ENCODE results near the gene LSM14A.
A peak's percentile ranks its signal among the peaks of the same experiment; 100 is the strongest.

DNA sequence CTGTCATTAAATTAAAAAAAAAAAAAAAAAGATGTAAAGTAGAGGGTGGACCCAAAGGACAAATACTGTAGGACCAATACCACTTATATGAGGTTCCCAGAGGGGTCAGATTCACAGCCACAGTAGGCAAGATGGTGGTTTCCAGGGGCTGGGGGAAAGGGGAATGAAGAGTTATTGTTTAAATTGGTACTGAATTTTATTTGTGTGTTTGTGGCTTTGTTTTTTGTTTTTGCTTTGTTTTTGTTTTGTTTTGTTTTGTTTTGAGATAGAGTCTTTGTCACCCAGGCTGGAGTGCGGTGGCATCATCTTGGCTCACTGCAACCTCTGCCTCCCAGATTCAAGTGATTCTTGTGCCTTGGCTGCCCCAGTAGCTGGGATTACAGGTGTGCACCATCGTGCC lies 17.9 kb upstream of the LSM14A start:
- TF ChIP-seq, protein P1, sequence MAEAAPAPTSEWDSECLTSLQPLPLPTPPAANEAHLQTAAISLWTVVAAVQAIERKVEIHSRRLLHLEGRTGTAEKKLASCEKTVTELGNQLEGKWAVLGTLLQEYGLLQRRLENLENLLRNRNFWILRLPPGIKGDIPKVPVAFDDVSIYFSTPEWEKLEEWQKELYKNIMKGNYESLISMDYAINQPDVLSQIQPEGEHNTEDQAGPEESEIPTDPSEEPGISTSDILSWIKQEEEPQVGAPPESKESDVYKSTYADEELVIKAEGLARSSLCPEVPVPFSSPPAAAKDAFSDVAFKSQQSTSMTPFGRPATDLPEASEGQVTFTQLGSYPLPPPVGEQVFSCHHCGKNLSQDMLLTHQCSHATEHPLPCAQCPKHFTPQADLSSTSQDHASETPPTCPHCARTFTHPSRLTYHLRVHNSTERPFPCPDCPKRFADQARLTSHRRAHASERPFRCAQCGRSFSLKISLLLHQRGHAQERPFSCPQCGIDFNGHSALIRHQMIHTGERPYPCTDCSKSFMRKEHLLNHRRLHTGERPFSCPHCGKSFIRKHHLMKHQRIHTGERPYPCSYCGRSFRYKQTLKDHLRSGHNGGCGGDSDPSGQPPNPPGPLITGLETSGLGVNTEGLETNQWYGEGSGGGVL (tag by site-specific recombination; IDR thresholded peaks at IDR 0.05), result no peak
- TF ChIP-seq CTCF (tag by site-specific recombination; IDR thresholded peaks at IDR 0.05), result no peak
- no peak for TF ChIP-seq ZNF114 (tag by site-specific recombination; IDR thresholded peaks at IDR 0.05)
- no peak for TF ChIP-seq ZNF292 (tag by site-specific recombination; IDR thresholded peaks at IDR 0.05; ENCODE audit: borderline replicate concordance, low read depth)
- TF ChIP-seq ZBTB44 (tag by site-specific recombination; IDR thresholded peaks at IDR 0.05), result no peak
- no peak for TF ChIP-seq ZNF214 (tag by site-specific recombination; IDR thresholded peaks at IDR 0.05; ENCODE audit: borderline replicate concordance)
- no peak for TF ChIP-seq MYNN (tag by site-specific recombination; IDR thresholded peaks at IDR 0.05; ENCODE audit: borderline replicate concordance)
- TF ChIP-seq REST (tag by site-specific recombination; IDR thresholded peaks at IDR 0.05), result no peak
- TF ChIP-seq, protein P2, sequence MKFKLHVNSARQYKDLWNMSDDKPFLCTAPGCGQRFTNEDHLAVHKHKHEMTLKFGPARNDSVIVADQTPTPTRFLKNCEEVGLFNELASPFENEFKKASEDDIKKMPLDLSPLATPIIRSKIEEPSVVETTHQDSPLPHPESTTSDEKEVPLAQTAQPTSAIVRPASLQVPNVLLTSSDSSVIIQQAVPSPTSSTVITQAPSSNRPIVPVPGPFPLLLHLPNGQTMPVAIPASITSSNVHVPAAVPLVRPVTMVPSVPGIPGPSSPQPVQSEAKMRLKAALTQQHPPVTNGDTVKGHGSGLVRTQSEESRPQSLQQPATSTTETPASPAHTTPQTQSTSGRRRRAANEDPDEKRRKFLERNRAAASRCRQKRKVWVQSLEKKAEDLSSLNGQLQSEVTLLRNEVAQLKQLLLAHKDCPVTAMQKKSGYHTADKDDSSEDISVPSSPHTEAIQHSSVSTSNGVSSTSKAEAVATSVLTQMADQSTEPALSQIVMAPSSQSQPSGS (tag by site-specific recombination; IDR thresholded peaks at IDR 0.05; ENCODE audit: low read depth), result no peak
- no peak for TF ChIP-seq ZNF48 (tag by site-specific recombination; IDR thresholded peaks at IDR 0.05)
- TF ChIP-seq PRDM10 (tag by site-specific recombination; IDR thresholded peaks at IDR 0.05), result peak; percentile 91
- no peak for TF ChIP-seq ZNF654 (tag by site-specific recombination; IDR thresholded peaks at IDR 0.05; ENCODE audit: low read depth)
